ENCODE data around the gene GNAS-AS1. TPM values are rescaled to one million over a fixed set of nuclear protein-coding genes. Genes with fewer than 3 reads are reported as not detected.

Gene GNAS-AS1
- total and polyA plus RNA-seq, 10 of the 15 experiments (the other 5 are each of a cell fraction or from before 2014, with no cell fraction given) = 0.06 to 2.7 (median 1.2) TPM

GRCh38 chr20:58890518-58891085 lies 39.9 kb upstream of the GNAS-AS1 start (continued):
- TF ChIP-seq ZBTB11 (CRISPR knock-in tag; IDR thresholded peaks at IDR 0.05) (no peak), NR2C1 (IDR thresholded peaks at IDR 0.05) (no peak), FOXM1 (IDR thresholded peaks at IDR 0.05; ENCODE audit: low read depth, low read length) (no peak), SPI1 (IDR thresholded peaks at IDR 0.05; ENCODE audit: borderline replicate concordance, insufficient read depth, low read depth, low read length) (no peak), YY1 (IDR thresholded peaks at IDR 0.05; ENCODE audit: low read depth, low read length) (peak; percentile 70), IKZF2 (IDR thresholded peaks at IDR 0.05) (peak in 1 of 2 experiments; percentile 31; a peak in 1 of 4 replicates), SP1 (IDR thresholded peaks at IDR 0.05; ENCODE audit: low read depth, low read length) (no peak), IRF4 (IDR thresholded peaks at IDR 0.05; ENCODE audit: low read depth, low read length) (no peak), RAD51 (IDR thresholded peaks at IDR 0.05) (no peak), BHLHE40 (IDR thresholded peaks at IDR 0.05; ENCODE audit: borderline replicate concordance in 1 of 2, low read depth in 2 of 2, low read length in 1 of 2) (no peak), LARP7 (IDR thresholded peaks at IDR 0.05) (peak; percentile 31; the same call in 1 of the 2 replicates), POLR2A (IDR thresholded peaks at IDR 0.05; ENCODE audit: low read depth, low read length) (peak; percentile 72), DPF2 (IDR thresholded peaks at IDR 0.05) (0 out of 2 replicates have a peak, but pooled peaks have one; percentile 49), ZZZ3 (IDR thresholded peaks at IDR 0.05; ENCODE audit: control insufficient read depth, insufficient read length, low read depth) (no peak), HDAC2 (IDR thresholded peaks at IDR 0.05) (no peak; the same call in 1 of the 2 replicates)
- TF ChIP-seq, protein P1, sequence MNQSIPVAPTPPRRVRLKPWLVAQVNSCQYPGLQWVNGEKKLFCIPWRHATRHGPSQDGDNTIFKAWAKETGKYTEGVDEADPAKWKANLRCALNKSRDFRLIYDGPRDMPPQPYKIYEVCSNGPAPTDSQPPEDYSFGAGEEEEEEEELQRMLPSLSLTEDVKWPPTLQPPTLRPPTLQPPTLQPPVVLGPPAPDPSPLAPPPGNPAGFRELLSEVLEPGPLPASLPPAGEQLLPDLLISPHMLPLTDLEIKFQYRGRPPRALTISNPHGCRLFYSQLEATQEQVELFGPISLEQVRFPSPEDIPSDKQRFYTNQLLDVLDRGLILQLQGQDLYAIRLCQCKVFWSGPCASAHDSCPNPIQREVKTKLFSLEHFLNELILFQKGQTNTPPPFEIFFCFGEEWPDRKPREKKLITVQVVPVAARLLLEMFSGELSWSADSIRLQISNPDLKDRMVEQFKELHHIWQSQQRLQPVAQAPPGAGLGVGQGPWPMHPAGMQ (IDR thresholded peaks at IDR 0.05; ENCODE audit: borderline replicate concordance) = no peak
- TF ChIP-seq, protein P2, sequence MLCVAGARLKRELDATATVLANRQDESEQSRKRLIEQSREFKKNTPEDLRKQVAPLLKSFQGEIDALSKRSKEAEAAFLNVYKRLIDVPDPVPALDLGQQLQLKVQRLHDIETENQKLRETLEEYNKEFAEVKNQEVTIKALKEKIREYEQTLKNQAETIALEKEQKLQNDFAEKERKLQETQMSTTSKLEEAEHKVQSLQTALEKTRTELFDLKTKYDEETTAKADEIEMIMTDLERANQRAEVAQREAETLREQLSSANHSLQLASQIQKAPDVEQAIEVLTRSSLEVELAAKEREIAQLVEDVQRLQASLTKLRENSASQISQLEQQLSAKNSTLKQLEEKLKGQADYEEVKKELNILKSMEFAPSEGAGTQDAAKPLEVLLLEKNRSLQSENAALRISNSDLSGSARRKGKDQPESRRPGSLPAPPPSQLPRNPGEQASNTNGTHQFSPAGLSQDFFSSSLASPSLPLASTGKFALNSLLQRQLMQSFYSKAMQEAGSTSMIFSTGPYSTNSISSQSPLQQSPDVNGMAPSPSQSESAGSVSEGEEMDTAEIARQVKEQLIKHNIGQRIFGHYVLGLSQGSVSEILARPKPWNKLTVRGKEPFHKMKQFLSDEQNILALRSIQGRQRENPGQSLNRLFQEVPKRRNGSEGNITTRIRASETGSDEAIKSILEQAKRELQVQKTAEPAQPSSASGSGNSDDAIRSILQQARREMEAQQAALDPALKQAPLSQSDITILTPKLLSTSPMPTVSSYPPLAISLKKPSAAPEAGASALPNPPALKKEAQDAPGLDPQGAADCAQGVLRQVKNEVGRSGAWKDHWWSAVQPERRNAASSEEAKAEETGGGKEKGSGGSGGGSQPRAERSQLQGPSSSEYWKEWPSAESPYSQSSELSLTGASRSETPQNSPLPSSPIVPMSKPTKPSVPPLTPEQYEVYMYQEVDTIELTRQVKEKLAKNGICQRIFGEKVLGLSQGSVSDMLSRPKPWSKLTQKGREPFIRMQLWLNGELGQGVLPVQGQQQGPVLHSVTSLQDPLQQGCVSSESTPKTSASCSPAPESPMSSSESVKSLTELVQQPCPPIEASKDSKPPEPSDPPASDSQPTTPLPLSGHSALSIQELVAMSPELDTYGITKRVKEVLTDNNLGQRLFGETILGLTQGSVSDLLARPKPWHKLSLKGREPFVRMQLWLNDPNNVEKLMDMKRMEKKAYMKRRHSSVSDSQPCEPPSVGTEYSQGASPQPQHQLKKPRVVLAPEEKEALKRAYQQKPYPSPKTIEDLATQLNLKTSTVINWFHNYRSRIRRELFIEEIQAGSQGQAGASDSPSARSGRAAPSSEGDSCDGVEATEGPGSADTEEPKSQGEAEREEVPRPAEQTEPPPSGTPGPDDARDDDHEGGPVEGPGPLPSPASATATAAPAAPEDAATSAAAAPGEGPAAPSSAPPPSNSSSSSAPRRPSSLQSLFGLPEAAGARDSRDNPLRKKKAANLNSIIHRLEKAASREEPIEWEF (IDR thresholded peaks at IDR 0.05; ENCODE audit: insufficient replicate concordance, low read depth, low read length) = no peak
- TF ChIP-seq, protein P3, sequence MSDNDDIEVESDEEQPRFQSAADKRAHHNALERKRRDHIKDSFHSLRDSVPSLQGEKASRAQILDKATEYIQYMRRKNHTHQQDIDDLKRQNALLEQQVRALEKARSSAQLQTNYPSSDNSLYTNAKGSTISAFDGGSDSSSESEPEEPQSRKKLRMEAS (IDR thresholded peaks at IDR 0.05; ENCODE audit: low read depth, low read length) = no peak; the same call in 1 of the 2 replicates
- TF ChIP-seq, protein P4, sequence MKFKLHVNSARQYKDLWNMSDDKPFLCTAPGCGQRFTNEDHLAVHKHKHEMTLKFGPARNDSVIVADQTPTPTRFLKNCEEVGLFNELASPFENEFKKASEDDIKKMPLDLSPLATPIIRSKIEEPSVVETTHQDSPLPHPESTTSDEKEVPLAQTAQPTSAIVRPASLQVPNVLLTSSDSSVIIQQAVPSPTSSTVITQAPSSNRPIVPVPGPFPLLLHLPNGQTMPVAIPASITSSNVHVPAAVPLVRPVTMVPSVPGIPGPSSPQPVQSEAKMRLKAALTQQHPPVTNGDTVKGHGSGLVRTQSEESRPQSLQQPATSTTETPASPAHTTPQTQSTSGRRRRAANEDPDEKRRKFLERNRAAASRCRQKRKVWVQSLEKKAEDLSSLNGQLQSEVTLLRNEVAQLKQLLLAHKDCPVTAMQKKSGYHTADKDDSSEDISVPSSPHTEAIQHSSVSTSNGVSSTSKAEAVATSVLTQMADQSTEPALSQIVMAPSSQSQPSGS (IDR thresholded peaks at IDR 0.05; ENCODE audit: low read length) = no peak
